A549 (cell line): ENCODE data around the gene SLX9. TPM values are rescaled to one million over a fixed set of nuclear protein-coding genes. Genes with fewer than 3 reads are reported as not detected.

Experiments
- ATAC-seq, 2 experiments: fragments of 200-7000 bp in 1 of 2; fragments of >200 bp in 1 of 2; cut with Nextera tagmentation in 1 of 2; cut with Tn5 transposase in 1 of 2; 3 replicates each; pipeline versions ENCODE4 v1.8.0 to v1.9.1; 2018 to 2020; ENCODE audit warnings: mild to moderate bottlenecking in 1 of 2, moderate library complexity in 1 of 2
- CTCF ChIA-PET: fragments of 300-600 bp; sonication (Branson Sonifier 250); formaldehyde crosslinking; extraction: SDS; loops from one replicate; lab custom pipeline; 2021; ENCODE audit warnings: antibody characterized with exemption, inconsistent platforms; lab: Yijun Ruan, JAX
- POLR2A ChIA-PET: fragments of 350-600 bp; formaldehyde crosslinking; extraction: SDS; loops from one replicate; lab custom pipeline; 2021; ENCODE audit warnings: antibody characterized with exemption, inconsistent platforms; lab: Yijun Ruan, JAX
- DNase-seq, 2 experiments: peaks; one replicate each; pipeline versions ENCODE4 v3.0.0 to v3.0.0-alpha.2; 2011 to 2016; ENCODE audit warnings: low read depth in 1 of 2, low spot score in 1 of 2
- FAIRE-seq: peaks from 2 replicates; lab custom pipeline; 2011; peaks lifted over from hg19 to GRCh38; lab: Jason Lieb, UNC
- H3K27ac ChIP-seq, 2 experiments: fragments of >200 bp; sonication (Bioruptor Twin); formaldehyde crosslinking; 3 replicates each; pipeline ENCODE4 v1.5.1; 2016 to 2017
- H3K4me1 ChIP-seq: fragments of >200 bp; sonication (Bioruptor Twin); formaldehyde crosslinking; 3 replicates; pipeline ENCODE4 v1.6.1; 2016
- H3K4me2 ChIP-seq: fragments of >200 bp; sonication (Bioruptor Twin); formaldehyde crosslinking; 3 replicates; pipeline ENCODE4 v1.6.1; 2016
- H3K4me3 ChIP-seq: fragments of >200 bp; sonication (Bioruptor Twin); formaldehyde crosslinking; 3 replicates; pipeline ENCODE4 v1.5.1; 2016
- H3K9me3 ChIP-seq: fragments of >200 bp; sonication (Bioruptor Twin); formaldehyde crosslinking; 3 replicates; pipeline ENCODE4 v1.6.1; 2016
- ATOH8 ChIP-seq: fragments of 250-450 bp; sonication (Bioruptor Pico); IDR thresholded peaks from 2 replicates; pipeline ENCODE4 v1.5.0; 2020; ENCODE audit warnings: low read depth, mild to moderate bottlenecking, moderate library complexity
- CBX2 ChIP-seq: fragments of 200-600 bp; sonication (generic); IDR thresholded peaks from 2 replicates; pipeline ENCODE4 v1.6.1; 2016; ENCODE audit warnings: low read depth, mild to moderate bottlenecking, borderline replicate concordance
- EHF ChIP-seq: fragments of 250-450 bp; sonication (Bioruptor Pico); IDR thresholded peaks from 2 replicates; pipeline ENCODE4 v1.5.0; 2020; ENCODE audit warnings: mild to moderate bottlenecking
- EHMT2 ChIP-seq: fragments of 200-600 bp; sonication (generic); IDR thresholded peaks from 2 replicates; pipeline ENCODE4 v1.6.1; 2016; ENCODE audit warnings: antibody characterized with exemption, low read depth, mild to moderate bottlenecking, moderate library complexity
- JUN ChIP-seq, 2 experiments: fragments of >200 bp; sonication (Bioruptor Twin); formaldehyde crosslinking; IDR thresholded peaks; 2 replicates in 1 of 2; 3 replicates in 1 of 2; pipeline ENCODE4 v1.6.1; 2016 to 2017
- KDM1A ChIP-seq: fragments of 200-600 bp; sonication (generic); IDR thresholded peaks from 2 replicates; pipeline ENCODE4 v1.6.1; 2016; ENCODE audit warnings: low read depth, mild to moderate bottlenecking
- MAFK ChIP-seq: fragments of 450-650 bp; IDR thresholded peaks from 2 replicates; pipeline ENCODE4 v1.6.1; 2014; ENCODE audit not compliant: partially characterized antibody
- PBX3 ChIP-seq: IDR thresholded peaks from 2 replicates; pipeline ENCODE4 v1.6.1; 2012
- RARB ChIP-seq: fragments of 250-450 bp; sonication (Bioruptor Pico); IDR thresholded peaks from 2 replicates; pipeline ENCODE4 v1.8.0; 2021; ENCODE audit warnings: mild to moderate bottlenecking, moderate library complexity
- RCOR1 ChIP-seq: fragments of 150-350 bp; IDR thresholded peaks from 2 replicates; pipeline ENCODE4 v1.6.1; 2014; ENCODE audit warnings: antibody characterized with exemption, low read length, low read depth
- REST ChIP-seq: fragments of 200-600 bp; sonication (generic); IDR thresholded peaks from 2 replicates; pipeline ENCODE4 v1.6.1; 2016; ENCODE audit warnings: antibody characterized with exemption, mild to moderate bottlenecking, moderate library complexity
- USF2 ChIP-seq: fragments of 450-650 bp; IDR thresholded peaks from 2 replicates; pipeline ENCODE4 v1.6.1; 2014; ENCODE audit warnings: antibody characterized with exemption
- ZC3H11A ChIP-seq: fragments of 450-650 bp; IDR thresholded peaks from 2 replicates; pipeline ENCODE4 v1.6.1; 2014; ENCODE audit warnings: antibody characterized with exemption, mild to moderate bottlenecking
- ZSCAN20 ChIP-seq: fragments of 250-450 bp; sonication (Bioruptor Pico); IDR thresholded peaks from 2 replicates; pipeline ENCODE4 v1.8.0; 2022; ENCODE audit warnings: mild to moderate bottlenecking, moderate library complexity
- WGBS: methylation state at CpG from one replicate; pipeline ENCODE4 v1.1.6; 2017; ENCODE audit errors: missing lambda C conversion rate; 5-methylcytosine and 5-hydroxymethylcytosine counted together
- polyA plus RNA-seq, 4 experiments: library from polyadenylated mRNA; depleted of rRNA in 3 of 4; stranded (reverse); fragments of >200 nt; fragmentation: RNase III in 1 of 4; extraction: RNeasy Plus Mini Kit Qiagen cat#74134 plus additional on column Dnase treatment in 1 of 4; gene quantifications; 2 replicates in 3 of 4; 3 replicates in 1 of 4; pipeline ENCODE4 v1.2.3, GENCODE V29; 2011 to 2017

SLX9 gene
- polyA plus RNA-seq, 2 of the 4 experiments (the other 2 are of a cell fraction): 26.9 to 40.6 TPM

- TF ChIP-seq USF2 (no peak), ZC3H11A (no peak), RARB (CRISPR knock-in tag) (no peak), EHF (CRISPR knock-in tag) (no peak), CBX2 (no peak), ZSCAN20 (CRISPR knock-in tag) (no peak), ATOH8 (CRISPR knock-in tag) (no peak), JUN (IDR thresholded peaks at IDR 0.05) (no peak)
Measured at GRCh38 chr21:45019076-45019886, 79.5 kb downstream of the SLX9 start (continued).

GRCh38 chr21:45019887-45020537 is 80.2 kb downstream of the SLX9 start:
- CTCF ChIA-PET: no interaction called here

More at GRCh38 chr21:45019887-45020537, 80.2 kb downstream of the SLX9 start:
- no peaks in the 10 kb centered on the region for H3K4me1 ChIP-seq
- ATAC-seq (no peak), DNase-seq (no peak), FAIRE-seq (no peak)
- H3K27ac ChIP-seq: no peak overlapping the region
- POLR2A ChIA-PET: no interaction called here
- whole genome bisulfite sequencing: 87% methylated on average over 15 of the region's 19 CpGs
- TF ChIP-seq RCOR1 (no peak), PBX3 (no peak), EHF (CRISPR knock-in tag) (no peak), MAFK (no peak), KDM1A (no peak), EHMT2 (no peak), REST (no peak)
- no peak overlapping the region for H3K4me2 ChIP-seq
- H3K9me3 ChIP-seq: no peaks in the 10 kb centered on the region
- H3K4me3 ChIP-seq: no peak overlapping the region
